ENCODE data around the gene VWA8.
"Not testable (repeated sequence)": the region's sequence is repeated elsewhere in the genome, so short reads cannot be mapped to it uniquely, and the experiment has no call there.

The VWA8 gene

DNA sequence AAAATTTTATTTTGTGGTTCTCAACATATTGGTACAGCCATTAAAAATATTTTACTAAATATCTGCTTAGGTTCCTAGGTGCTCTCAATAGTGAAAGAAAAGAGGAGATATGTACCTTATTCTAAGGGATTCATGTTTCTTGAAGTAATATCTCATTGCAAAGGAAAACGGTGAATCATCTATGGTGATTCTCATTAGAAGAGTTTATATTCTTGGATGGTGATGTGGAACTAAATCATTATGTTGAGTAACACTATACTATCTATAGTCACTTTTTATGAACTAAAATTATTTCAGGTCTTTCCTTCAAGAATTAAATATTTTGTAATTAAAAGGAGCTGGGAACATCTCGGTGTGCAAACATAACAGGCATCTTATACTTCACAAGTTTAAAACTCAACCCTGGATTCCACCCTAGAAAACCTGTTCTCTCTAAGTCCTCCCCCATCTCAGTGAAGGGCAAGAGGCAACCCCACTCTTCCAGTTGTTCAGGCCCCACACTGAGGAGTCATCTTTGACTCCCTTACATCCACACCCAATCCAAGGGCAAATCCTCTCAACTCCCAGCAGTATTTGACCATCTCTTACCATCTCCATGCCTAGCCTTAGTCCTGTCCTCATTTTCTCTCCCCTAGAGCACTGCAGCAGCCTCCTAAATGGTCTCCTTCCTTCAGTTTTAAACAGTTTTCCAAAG is 363.4 kb downstream of the VWA8 start:
- no peak for DNase-seq (ENCODE audit: low read depth in 2 of 3, low spot score in 2 of 3)

DNA sequence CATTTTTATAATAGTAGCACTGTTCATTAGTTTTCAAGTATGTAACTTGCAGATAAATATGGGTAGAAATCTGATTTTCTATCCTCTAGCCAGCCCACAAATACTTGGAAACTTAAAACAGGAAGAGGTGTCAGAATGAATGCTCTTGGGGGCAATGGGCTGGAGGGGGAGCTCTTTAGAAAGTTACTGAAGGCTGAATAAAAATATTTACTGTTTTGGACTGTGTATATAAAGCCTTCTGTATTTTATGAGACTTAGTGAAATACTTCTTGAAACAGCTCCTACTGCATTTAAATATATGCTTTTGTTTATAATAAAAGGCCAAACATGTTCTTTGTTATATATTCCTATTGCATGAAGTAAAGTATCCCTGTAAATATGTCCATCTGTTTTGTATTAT is 364.7 kb downstream of the VWA8 start:
- DNase-seq (ENCODE audit: low read depth in 2 of 3, low spot score in 2 of 3), result no peak

DNA sequence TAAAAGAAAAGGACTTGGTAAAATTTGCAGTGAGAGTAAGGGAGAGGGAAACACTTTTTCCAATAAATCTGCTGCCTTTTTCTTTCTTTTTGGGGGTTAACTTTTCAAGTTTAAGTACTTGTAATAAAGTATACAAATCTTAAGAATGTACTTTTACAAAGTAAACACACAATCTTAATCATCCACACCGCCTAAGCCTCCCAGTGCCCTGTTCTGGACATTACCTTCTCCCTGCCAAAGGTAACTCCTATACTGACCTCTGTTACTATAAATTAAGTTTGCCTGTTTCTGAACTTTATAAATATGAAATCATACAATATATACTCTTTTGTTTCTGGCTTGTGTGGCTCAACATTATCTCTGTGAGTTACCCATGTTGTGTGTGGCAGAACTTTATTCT is 365.6 kb downstream of the VWA8 start:
- no peak for DNase-seq (ENCODE audit: low read depth in 2 of 3, low spot score in 2 of 3)

DNA sequence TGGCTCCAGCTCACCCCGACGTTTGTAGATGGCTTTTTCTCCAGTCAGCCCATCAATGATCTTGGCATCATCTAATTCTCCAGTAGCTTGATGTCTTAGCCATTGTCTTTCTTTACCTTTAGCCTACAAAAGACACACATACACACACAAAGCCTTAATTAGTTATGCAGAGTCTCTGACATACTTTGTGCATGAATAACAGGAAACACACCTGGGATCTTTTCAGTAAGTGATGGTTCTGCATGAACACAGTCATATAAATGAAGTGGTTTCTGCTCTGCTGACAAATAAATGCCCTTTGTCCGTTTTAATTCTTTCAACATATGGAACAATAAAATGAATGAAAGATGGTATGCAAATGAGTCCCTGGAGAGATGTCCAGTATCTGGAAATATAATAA is 370.3 kb downstream of the VWA8 start:
- no peak for DNase-seq (ENCODE audit: low read depth in 2 of 3, low spot score in 2 of 3)

DNA sequence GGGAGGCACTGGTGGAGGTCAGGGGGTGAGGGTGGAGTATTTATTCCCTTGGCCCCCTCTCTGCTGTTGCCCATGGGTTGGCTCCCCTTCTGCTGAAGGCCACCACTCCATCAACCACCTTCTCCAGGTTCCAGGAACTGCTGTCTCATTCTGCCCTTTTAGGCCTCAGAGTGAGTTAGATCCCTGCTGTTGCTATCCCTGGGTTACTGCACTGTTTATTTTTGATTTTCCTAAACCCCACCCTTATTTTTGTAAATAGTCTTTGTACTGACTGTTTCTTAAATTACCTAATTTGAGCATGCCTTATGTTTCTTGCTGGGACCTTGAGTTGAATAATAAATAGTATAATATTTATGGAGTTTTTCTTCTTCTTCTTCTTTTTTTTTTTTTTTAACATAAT is 370.8 kb downstream of the VWA8 start:
- DNase-seq (ENCODE audit: low read depth in 2 of 3, low spot score in 2 of 3), result no peak

DNA sequence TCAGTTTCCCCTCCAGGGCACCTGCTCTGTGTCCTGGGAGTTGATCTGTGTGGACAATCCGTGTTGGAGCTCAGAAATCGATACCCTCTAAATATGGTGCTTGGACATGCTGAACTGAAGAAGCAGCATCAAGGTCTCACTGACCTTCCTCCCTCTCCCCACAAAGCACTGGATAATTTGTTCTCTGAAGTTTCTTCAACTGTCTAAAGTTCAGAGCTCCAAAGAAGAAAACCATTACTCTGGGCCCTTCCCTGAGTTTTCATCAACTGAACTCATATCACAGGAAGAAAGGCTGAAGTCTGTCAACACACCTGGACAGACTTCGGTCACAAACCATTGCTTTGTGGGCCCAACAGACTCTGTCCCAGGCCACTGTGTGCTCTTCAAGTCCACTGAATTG is 371.5 kb downstream of the VWA8 start:
- no peak for DNase-seq (ENCODE audit: low read depth in 2 of 3, low spot score in 2 of 3)

DNA sequence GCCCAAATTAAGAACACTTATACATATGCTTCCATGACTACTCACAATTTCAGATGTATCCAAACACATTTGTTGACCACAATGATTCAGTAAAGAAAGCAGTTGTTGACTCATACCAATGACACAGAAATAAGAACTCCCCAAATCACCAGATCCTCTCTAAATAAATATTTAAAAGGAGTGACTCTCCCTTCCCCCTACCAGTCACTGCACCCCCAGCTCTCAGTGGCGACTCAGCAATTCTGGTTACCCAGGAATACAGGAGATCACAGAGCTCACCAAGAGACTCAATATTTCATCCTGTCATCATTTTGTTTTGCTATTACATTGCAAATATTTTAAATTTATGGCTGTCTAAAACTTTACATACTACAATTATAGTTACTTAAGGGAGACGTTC is 372.0 kb downstream of the VWA8 start:
- DNase-seq (ENCODE audit: low read depth in 2 of 3, low spot score in 2 of 3), result peak in 1 of 3 experiments; percentile 9

DNA sequence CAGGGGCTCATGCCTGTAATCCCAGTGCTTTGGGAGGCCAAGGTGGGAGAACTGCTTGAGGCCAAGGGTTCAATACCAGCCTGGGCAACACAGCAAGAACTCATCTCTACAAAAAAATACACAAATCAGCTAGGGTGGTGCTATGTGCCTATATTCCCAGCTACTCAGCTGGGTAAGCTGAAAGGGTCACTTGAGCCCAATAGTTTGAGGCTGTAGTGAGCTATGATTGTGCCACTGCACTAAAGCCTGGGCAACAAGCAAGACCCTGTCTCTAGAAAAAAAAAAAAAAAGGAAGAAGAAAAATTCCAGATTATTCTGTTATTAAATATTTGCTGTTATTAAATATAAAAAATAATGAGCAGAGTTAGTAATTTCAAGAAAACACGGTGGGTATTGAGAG is 372.5 kb downstream of the VWA8 start:
- no peak for DNase-seq (ENCODE audit: low read depth in 2 of 3, low spot score in 2 of 3)

DNA sequence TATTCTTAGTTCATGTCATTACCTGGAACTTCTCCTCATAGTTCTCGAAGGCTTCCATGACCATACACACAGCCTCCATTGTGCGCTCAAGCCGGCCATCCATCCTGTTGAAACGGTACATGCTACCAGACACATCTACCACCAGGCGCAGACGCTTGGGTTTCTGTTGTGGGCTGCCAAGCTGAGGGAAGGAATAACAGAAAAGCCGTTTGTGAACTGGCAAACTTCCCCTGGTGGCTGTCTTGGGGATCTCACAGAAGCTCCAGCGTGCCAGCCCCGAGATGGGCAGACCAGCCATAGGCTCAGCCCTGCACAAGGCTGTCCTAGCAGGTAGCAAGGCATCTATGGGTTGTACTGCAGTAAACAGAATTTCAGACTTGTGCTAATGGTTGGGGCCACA is 373.4 kb downstream of the VWA8 start:
- no peak for DNase-seq (ENCODE audit: low read depth in 2 of 3, low spot score in 2 of 3)

DNA sequence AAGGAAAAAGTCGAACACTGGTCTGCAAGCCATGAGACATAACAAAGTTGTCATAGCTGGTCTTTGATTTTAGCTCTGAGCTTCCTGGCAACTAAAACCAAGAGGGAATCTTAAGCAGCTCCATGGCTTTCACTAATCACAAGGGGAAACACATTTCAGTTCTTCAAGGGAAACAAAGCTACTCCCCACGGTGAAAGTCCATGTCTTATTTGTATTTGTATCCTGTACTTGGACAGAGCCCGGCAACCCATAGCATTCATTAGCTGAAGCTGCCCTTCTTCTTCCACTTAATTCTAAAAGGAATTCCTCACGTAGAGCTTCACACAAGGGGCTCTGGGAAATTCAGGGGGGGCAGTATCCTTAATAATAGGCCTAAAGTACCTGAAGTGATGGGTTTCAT is 374.7 kb downstream of the VWA8 start:
- no peak for DNase-seq (ENCODE audit: low read depth in 2 of 3, low spot score in 2 of 3)

DNA sequence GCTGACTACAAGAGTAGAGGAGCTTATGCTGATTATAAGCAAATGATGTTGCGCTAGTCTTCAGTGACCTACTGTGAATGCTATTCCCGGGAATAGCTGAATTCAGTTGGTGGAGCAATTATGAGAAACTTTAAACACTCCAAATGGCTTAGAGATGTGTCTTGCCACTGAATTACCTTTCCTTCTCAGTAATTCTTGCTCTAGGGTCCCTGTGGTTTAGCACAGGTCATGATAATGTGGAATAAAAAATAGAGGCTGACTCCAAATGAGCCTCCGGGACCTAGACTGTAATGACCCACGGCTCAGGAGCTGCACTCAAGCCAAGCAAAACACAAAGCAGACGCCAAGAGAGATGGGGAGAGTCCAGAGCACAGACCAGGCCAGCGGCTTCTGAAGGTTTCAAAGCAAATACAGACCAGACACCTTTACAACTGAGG is 378.9 kb downstream of the VWA8 start:
- no peak for DNase-seq (ENCODE audit: low read depth in 2 of 3, low spot score in 2 of 3)

DNA sequence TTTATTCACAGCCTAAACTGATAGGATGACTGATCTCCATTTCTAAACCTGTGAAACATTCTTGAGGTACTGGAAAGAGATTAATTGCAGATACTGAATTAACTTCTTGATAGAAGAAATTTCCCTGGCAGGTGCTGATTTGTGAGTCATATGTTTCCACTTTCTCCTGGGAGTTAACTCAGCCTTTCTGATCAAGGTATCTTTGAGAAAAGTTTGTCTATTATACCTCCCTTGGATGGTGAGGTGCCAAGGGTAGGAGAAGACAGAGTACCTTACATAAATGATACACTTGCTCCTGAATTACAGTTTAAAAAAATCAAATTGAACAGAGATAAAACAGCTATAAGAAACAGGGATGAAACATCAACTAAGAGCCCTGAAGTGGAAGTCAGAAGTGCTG is 380.6 kb downstream of the VWA8 start:
- no peak for DNase-seq (ENCODE audit: low read depth in 2 of 3, low spot score in 2 of 3)

DNA sequence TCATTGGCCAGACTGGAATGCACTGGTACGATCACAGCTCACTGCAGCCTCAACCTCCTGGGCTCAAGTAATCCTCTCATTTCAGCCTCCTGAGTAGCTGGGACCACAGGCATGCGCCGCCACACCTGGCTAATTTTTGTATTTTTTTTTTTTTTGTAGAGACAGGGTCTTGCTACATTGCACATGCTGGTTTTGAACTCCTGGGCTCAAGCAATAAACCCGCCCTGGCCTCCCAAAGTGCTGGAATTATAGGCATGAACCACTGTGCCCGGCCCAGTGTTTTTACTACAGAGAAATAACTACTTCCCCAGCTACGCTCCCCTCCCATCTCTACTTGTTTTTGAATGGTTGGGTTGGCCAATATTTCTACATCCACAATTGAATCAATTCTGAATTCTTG is 381.0 kb downstream of the VWA8 start:
- no peak for DNase-seq (ENCODE audit: low read depth in 2 of 3, low spot score in 2 of 3)

DNA sequence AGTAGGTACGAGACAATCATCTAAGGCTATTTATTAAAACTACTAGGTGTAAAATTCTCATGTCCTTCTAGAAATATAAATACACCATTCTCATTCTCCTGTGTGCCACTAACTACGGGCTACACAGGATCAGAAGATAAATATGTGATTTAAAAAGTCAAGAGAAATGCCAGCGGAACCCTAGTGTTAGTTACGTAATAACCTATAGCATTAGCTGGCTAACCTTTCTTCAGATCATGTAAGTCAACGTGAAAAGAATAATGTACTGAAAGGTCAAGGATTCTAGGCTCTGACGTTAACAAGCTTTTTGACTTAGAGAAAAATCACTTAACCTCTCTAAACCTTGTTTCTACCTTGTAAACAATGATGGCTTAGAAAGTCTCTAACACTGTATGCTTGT is 381.7 kb downstream of the VWA8 start:
- no peak for DNase-seq (ENCODE audit: low read depth in 2 of 3, low spot score in 2 of 3)

DNA sequence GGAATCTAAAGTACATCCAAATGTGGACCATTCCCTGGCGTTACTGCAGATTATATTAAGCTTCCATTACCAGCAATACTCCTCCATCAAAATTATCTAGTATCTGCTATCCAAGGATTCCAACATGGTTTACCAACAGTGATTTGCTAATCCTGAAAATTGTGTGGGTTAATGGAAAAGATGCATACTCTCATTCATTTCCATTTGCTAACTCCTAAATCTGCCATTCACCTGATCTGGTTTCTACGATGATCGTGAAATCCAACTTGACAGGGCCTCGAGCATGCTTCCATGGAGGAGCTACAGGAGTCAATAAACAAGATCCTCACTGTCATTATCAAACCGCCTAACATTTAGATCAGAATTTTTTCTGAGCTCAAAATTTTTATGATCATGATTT is 382.5 kb downstream of the VWA8 start:
- no peak for DNase-seq (ENCODE audit: low read depth in 2 of 3, low spot score in 2 of 3)

DNA sequence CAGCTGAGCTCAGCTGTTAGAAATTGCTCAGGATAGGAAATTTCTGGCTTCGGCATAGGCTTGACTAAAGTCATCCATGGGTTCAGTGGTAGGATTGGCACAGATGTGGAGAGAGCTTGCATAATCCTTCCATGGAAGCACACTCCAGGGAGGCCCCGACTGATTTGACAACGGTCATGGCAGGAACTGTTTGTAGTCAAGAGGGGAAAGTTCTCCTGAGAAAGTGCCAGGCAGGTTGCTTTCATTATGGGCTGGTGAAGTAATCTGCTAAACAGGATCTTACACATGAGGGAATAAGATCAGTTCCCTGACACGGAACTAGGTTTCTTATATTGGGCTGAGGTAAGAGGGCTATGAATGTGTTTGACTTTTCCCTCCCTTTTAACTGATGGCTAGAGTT is 383.5 kb downstream of the VWA8 start:
- DNase-seq (ENCODE audit: low read depth in 2 of 3, low spot score in 2 of 3), result no peak

DNA sequence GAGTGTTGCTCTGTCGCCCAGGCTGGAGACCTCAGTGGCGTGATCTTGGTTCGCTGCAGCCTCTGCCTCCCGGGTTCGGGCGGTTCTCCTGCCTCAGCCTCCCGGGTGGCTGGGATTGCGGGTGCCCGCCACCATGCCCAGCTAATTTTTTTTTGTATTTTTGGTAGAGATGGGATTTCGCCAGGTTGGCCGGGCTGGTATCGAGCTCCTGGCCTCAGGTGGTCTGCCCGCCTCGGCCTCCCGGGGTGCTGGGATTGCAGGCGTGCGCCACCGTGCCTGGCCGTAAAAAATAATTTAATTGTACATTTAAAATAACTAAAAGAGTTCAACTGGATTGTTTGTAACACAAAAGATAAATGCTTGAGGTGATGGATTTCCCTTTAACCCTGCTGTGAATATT is 387.3 kb downstream of the VWA8 start:
- not testable (repeated sequence) for DNase-seq (ENCODE audit: low read depth in 2 of 3, low spot score in 2 of 3)

DNA sequence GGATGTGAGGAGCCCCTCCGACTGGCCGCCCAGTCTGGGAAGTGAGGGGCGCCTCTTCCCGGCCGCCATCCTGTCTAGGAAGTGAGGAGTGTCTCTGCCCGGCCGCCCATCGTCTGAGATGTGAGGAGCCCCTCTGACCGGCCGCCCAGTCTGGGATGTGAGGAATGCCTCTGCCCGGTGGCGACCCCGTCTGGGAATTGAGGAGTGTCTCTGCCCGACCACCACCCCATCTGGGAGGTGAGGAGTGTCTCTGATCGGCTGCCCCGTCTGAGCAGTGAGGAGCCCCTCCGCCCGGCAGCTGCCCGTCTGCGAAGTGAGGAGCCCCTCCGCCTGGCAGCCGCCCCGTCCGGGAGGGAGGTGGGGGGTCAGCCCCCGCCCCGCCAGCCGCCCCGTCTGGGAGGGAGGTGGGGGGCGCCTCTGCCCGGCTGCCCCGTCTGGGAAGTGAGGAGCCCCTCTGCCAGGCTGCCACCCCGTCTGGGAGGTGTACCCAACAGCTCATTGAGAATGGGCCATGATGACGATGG is 389.0 kb downstream of the VWA8 start:
- DNase-seq (ENCODE audit: low read depth in 2 of 3, low spot score in 2 of 3), result not testable (repeated sequence)

DNA sequence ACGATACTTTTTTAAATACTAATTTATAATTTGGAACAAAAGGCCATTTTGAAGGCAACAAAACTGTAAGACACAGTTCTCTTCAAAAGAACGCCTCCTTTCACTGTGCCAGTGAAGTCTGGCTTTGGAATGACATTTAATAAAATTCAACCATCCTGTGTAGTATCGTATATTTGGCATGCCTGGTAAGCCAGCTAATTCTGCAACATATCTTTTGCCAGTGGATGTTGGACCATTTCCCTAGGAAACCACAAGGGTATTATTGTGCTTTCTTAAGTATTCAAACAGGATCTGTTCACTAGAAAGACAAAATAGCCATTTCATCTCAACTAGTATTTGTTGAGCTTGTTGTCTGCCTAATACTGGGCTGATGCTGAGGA is 391.9 kb downstream of the VWA8 start:
- no peak for DNase-seq (ENCODE audit: low read depth in 2 of 3, low spot score in 2 of 3)

DNA sequence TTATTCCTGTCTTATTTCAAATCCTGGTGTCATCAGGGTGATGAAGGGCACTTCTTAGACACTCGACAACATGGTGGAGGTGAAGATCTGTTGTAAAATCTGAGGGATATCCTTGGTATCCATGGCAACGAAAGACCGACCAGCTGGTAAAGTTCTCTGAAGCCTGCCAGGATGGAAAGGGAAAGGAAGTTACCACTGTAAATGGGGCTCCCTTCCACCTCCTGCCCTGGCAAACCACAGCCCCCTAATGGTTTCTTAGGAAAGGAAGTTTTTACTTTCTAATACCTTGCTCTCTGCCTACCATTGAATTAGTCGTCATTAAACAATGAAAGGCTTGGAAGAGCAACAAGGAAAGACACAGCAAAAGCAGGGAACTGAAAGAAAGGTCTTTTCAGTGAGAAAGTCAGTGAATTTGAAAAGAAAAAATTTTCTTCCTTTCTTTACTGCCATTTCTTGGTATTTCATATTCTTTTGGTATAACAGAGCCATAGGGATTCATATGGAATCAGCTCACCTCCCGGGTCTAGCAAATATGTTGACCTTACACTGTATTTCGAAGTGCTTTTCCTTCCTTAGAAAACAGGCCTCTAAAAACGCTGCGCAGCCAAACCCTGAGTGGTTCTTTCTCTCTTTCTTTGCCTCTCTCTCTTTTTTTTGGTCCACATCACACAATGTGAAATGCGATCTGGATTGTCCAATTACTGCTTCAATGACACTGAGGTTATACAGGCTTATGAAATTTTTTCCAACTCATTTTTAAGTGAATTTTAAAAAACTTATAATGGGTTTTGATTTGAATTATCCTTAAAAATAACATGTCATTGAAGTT is 392.6 kb downstream of the VWA8 start:
- DNase-seq (ENCODE audit: low read depth in 2 of 3, low spot score in 2 of 3), result no peak

DNA sequence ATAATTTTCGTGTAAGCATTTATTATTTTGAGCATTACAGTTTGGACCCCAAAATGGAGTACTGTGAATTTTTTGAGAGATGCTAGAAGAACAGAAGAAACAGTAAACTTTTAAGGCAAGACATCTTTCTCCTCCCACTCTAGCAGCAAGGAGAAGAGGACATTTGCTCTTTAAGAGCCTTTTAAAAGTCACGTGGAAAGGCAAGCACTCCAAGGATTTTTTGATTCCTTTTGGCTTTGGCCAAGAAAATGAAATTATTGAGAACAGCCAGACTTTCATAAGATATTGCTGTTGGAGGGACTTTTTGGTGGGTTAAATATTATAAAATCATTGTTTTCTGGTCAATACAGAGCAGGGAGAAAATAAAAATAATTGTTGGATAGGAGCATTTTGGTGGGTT is 393.5 kb downstream of the VWA8 start:
- DNase-seq (ENCODE audit: low read depth in 2 of 3, low spot score in 2 of 3), result no peak

DNA sequence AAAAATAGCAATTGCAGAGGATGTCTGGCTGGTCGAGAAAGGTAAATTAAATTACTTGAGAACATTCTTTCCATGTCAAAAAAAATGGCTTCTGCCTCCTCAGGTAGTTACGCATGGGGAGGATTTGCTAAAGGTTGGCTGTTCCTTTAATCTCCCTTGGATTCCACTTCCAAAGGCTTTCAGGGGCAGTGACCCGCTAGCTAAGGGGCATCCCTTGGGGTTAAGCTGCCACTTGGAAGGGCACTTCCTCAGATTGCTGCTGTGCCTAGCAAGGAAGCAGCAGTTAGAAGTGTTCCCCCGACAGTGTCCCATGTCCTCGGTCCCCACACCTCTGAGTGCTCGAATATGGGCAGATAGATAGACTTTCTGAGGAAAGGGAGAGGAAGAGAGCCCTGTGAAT is 395.1 kb downstream of the VWA8 start:
- DNase-seq (ENCODE audit: low read depth in 2 of 3, low spot score in 2 of 3), result no peak

DNA sequence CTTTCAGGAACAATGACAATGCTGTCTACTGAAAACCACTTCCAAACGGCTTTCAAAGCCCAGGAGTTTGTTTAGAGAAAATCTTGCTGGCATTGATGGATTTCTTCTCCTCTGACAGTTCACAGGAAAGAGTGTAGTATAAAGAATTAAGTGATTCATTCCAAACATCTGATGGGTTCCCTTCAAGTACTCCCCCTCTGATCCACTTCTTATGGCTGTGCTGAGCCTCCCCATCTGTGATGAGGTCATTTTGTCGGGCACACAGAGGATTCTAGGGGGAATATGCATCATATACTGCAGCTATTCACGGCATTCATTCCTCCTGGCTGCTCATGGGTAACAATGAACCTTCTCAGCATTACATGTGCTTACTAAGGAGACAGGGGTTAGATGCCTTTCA is 395.7 kb downstream of the VWA8 start:
- no peak for DNase-seq (ENCODE audit: low read depth in 2 of 3, low spot score in 2 of 3)

All from activated CD8-positive, alpha-beta memory T cell treated with anti-CD3 and anti-CD28 coated beads for 48 hours (primary cell).